Keratinocyte (primary cell): ENCODE data around the gene CXCL14. TPM values are rescaled to one million over a fixed set of nuclear protein-coding genes. Genes with fewer than 3 reads are reported as not detected.

ENCODE experiments used
- DNase-seq: peaks from one replicate; pipeline ENCODE4 v3.0.0-alpha.2; 2011; ENCODE audit warnings: low read depth, missing footprints, low spot score
- FAIRE-seq: peaks from 2 replicates; lab custom pipeline; 2011; peaks lifted over from hg19 to GRCh38; lab: Jason Lieb, UNC
- H2AFZ ChIP-seq: 2 replicates; pipeline ENCODE4 v1.6.0; 2012; ENCODE audit warnings: low read length, control low read depth, inconsistent platforms; ENCODE audit not compliant: control insufficient read depth
- H3K27ac ChIP-seq: 2 replicates; pipeline ENCODE4 v1.5.1; 2011; ENCODE audit warnings: low read length; ENCODE audit not compliant: control insufficient read depth, insufficient read depth
- H3K27me3 ChIP-seq: 3 replicates; pipeline ENCODE4 v1.6.0; 2011; ENCODE audit warnings: low read length; ENCODE audit not compliant: control insufficient read depth, insufficient read depth; ENCODE audit errors: extremely low read depth
- H3K36me3 ChIP-seq, 2 experiments: 2 replicates in 1 of 2; 3 replicates in 1 of 2; pipeline ENCODE4 v1.5.1; 2011; ENCODE audit warnings: low read length in 2 of 2, mild to moderate bottlenecking in 1 of 2; ENCODE audit not compliant: control insufficient read depth in 2 of 2, insufficient read depth in 2 of 2; ENCODE audit errors: extremely low read depth in 1 of 2
- H3K4me1 ChIP-seq: 3 replicates; pipeline ENCODE4 v1.5.1; 2011; ENCODE audit warnings: low read length; ENCODE audit not compliant: control insufficient read depth, insufficient read depth; ENCODE audit errors: extremely low read depth
- H3K4me2 ChIP-seq: 3 replicates; pipeline ENCODE4 v1.6.0; 2011; ENCODE audit warnings: low read depth, low read length; ENCODE audit not compliant: control insufficient read depth, insufficient read depth; ENCODE audit errors: extremely low read depth
- H3K4me3 ChIP-seq, 3 experiments: fragments of 200-600 bp in 1 of 3; sonication (generic) in 1 of 3; 2 replicates in 2 of 3; 3 replicates in 1 of 3; pipeline ENCODE4 v1.5.1; 2011 to 2016; ENCODE audit warnings: low read length in 3 of 3, mild to moderate bottlenecking in 3 of 3, control low read depth in 2 of 3, inconsistent platforms in 1 of 3, low read depth in 1 of 3, mixed read lengths in 1 of 3, mixed run types in 1 of 3, moderate library complexity in 1 of 3; ENCODE audit not compliant: control insufficient read depth in 2 of 3, insufficient read depth in 2 of 3; ENCODE audit errors: extremely low read depth in 1 of 3
- H3K79me2 ChIP-seq: 2 replicates; pipeline ENCODE4 v1.6.0; 2012; ENCODE audit warnings: low read length; ENCODE audit not compliant: control insufficient read depth, insufficient read depth
- H3K9ac ChIP-seq: 3 replicates; pipeline ENCODE4 v1.6.0; 2011; ENCODE audit warnings: low read length; ENCODE audit not compliant: control insufficient read depth, insufficient read depth; ENCODE audit errors: extremely low read depth
- H3K9me1 ChIP-seq: 3 replicates; pipeline ENCODE4 v1.6.0; 2011; ENCODE audit warnings: low read length; ENCODE audit not compliant: control insufficient read depth, insufficient read depth; ENCODE audit errors: extremely low read depth
- H3K9me3 ChIP-seq: 2 replicates; pipeline ENCODE4 v1.5.1; 2012; ENCODE audit warnings: low read depth, low read length; ENCODE audit not compliant: control insufficient read depth
- H4K20me1 ChIP-seq: 3 replicates; pipeline ENCODE4 v1.6.0; 2011; ENCODE audit warnings: low read length; ENCODE audit not compliant: control insufficient read depth, insufficient read depth; ENCODE audit errors: extremely low read depth
- CTCF ChIP-seq, 3 experiments: IDR thresholded peaks in 1 of 3; conservative IDR thresholded peaks in 1 of 3; optimal IDR thresholded peaks in 1 of 3; 2 replicates in 2 of 3; 3 replicates in 1 of 3; pipeline versions ENCODE3 to v1.5.1; 2011; ENCODE audit warnings: low read length in 3 of 3, mild to moderate bottlenecking in 3 of 3, moderate library complexity in 2 of 3, control low read depth in 1 of 3, inconsistent platforms in 1 of 3; ENCODE audit not compliant: insufficient read depth in 2 of 3; ENCODE audit errors: extremely low read depth in 1 of 3
- EZH2 ChIP-seq: IDR thresholded peaks from one replicate; pipeline ENCODE4 v1.6.1; 2012; ENCODE audit warnings: inconsistent platforms, mild to moderate bottlenecking, low read length, moderate library complexity
- dilution Hi-C: fragments of 300-500 bp; cut with MboI; formaldehyde crosslinking; loops from one replicate; pipeline ENCODE4 v1.7.0; 2020; ENCODE audit warnings: low sequenced_read_pairs; ENCODE audit not compliant: extremely low pct_ligation_motif_present
- polyA plus RNA-seq, 5 experiments: library from polyadenylated mRNA; depleted of rRNA in 3 of 5; stranded (reverse) in 3 of 5; stranded (forward) in 1 of 5; unstranded in 1 of 5; fragments of >200 nt; gene quantifications; 1 replicate in 1 of 5; 2 replicates in 3 of 5; 3 replicates in 1 of 5; pipeline versions ENCODE4 v1.2.1 to v1.2.3, GENCODE V29; 2011 to 2012; ENCODE audit warnings: missing spikeins in 2 of 5, low read depth in 1 of 5, low replicate concordance in 1 of 5

CXCL14 gene
- polyA plus RNA-seq, 1 donor (not counting 4 experiments of a cell fraction or from before 2014, with no cell fraction given), result 124 TPM

- H3K27me3 ChIP-seq, result no peaks in the 10 kb centered on the region
Observed at GRCh38 chr5:135600971-135601381, 22.2 kb upstream of the CXCL14 start.

GRCh38 chr5:135600152-135600570 lies 21.4 kb upstream of the CXCL14 start:
- DNase-seq, result no peak
- Histone ChIP-seq H3K27me3 (no peaks in the 10 kb centered on the region), H3K9me3 (no peaks in the 10 kb centered on the region), H3K79me2 (no peaks in the 10 kb centered on the region), H4K20me1 (no peaks in the 10 kb centered on the region), H3K4me2 (no peak overlapping the region), H3K9ac (no peak overlapping the region), H2AFZ (no peak overlapping the region), H3K9me1 (peaks cover 2% of the 10 kb centered on the region), H3K4me3 (no peak overlapping the region), H3K4me1 (peaks cover 13% of the 10 kb centered on the region), H3K27ac (no peak overlapping the region), H3K36me3 (no peaks in the 10 kb centered on the region)
- TF ChIP-seq CTCF (optimal IDR thresholded peaks at IDR 0.05 in 1 of 3, IDR thresholded peaks at IDR 0.05 in 1 of 3, conservative IDR thresholded peaks at IDR 0.05 in 1 of 3; ENCODE audit: extremely low read depth in 1 of 3, insufficient read depth in 2 of 3, low read length in 3 of 3) (no peak), EZH2 (no peak)
- dilution Hi-C loops, result no loop called here
- no peak for FAIRE-seq

More at GRCh38 chr5:135600971-135601381, 22.2 kb upstream of the CXCL14 start:
- Histone ChIP-seq H3K36me3 (no peaks in the 10 kb centered on the region), H3K9ac (no peak overlapping the region), H3K9me3 (no peaks in the 10 kb centered on the region), H3K4me1 (peaks cover 13% of the 10 kb centered on the region), H3K4me3 (no peak overlapping the region), H4K20me1 (no peaks in the 10 kb centered on the region), H3K79me2 (no peaks in the 10 kb centered on the region), H2AFZ (no peak overlapping the region), H3K9me1 (peaks cover 2% of the 10 kb centered on the region), H3K4me2 (no peak overlapping the region), H3K27ac (no peak overlapping the region)
- no peak for DNase-seq
- TF ChIP-seq EZH2 (no peak), CTCF (optimal IDR thresholded peaks at IDR 0.05 in 1 of 3, IDR thresholded peaks at IDR 0.05 in 1 of 3, conservative IDR thresholded peaks at IDR 0.05 in 1 of 3; ENCODE audit: extremely low read depth in 1 of 3, insufficient read depth in 2 of 3, low read length in 3 of 3) (no peak)
- dilution Hi-C loops, result no loop called here
- no peak for FAIRE-seq
